HepG2 (cell line): ENCODE data around the gene SEMA3G. TPM values are rescaled to one million over a fixed set of nuclear protein-coding genes. Genes with fewer than 3 reads are reported as not detected.
A peak's percentile ranks its signal among the peaks of the same experiment; 100 is the strongest.

ENCODE experiments used
- ARID4A ChIP-seq: sonication (generic); formaldehyde crosslinking; IDR thresholded peaks from 2 replicates; pipeline ENCODE4 v1.5.0; 2020; ENCODE audit warnings: mild to moderate bottlenecking, missing genetic modification reagents, borderline replicate concordance
- DZIP1 ChIP-seq: sonication (generic); formaldehyde crosslinking; IDR thresholded peaks from 2 replicates; pipeline ENCODE4 v1.5.0; 2020; ENCODE audit warnings: mild to moderate bottlenecking, missing genetic modification reagents
- E2F2 ChIP-seq: sonication (generic); formaldehyde crosslinking; IDR thresholded peaks from 2 replicates; pipeline ENCODE4 v1.4.0; 2020; ENCODE audit warnings: missing genetic modification reagents, borderline replicate concordance
- HHEX ChIP-seq: IDR thresholded peaks from 2 replicates; pipeline ENCODE4 v1.6.1; 2016; ENCODE audit warnings: control low read depth
- MAFF ChIP-seq: IDR thresholded peaks from 2 replicates; pipeline ENCODE4 v1.6.1; 2011; ENCODE audit warnings: low read depth, low read length, improper control_type of control experiment
- MAFG ChIP-seq: sonication (generic); formaldehyde crosslinking; IDR thresholded peaks from 2 replicates; pipeline ENCODE4 v1.5.1; 2020; ENCODE audit warnings: mild to moderate bottlenecking, missing genetic modification reagents
- MEIS2 ChIP-seq: sonication (generic); formaldehyde crosslinking; IDR thresholded peaks from 2 replicates; pipeline ENCODE4 v1.9.0; 2021; ENCODE audit warnings: mild to moderate bottlenecking, missing genetic modification reagents
- SMC3 ChIP-seq: IDR thresholded peaks from 2 replicates; pipeline ENCODE4 v1.6.1; 2011; ENCODE audit warnings: low read length, improper control_type of control experiment
- THAP9 ChIP-seq: sonication (generic); formaldehyde crosslinking; IDR thresholded peaks from 2 replicates; pipeline ENCODE4; 2020; ENCODE audit warnings: missing genetic modification reagents, mild to moderate bottlenecking, borderline replicate concordance
- ZFP1 ChIP-seq: IDR thresholded peaks from 2 replicates; pipeline ENCODE4 v1.6.1; 2016
- ZNF292 ChIP-seq: sonication (generic); formaldehyde crosslinking; IDR thresholded peaks from 2 replicates; pipeline ENCODE4 v1.8.1; 2022; ENCODE audit warnings: mild to moderate bottlenecking, low read depth, missing genetic modification reagents, borderline replicate concordance
- ZNF44 ChIP-seq: sonication (generic); formaldehyde crosslinking; IDR thresholded peaks from 2 replicates; pipeline ENCODE4 v1.5.1; 2020; ENCODE audit warnings: mild to moderate bottlenecking, missing genetic modification reagents
- ZNF777 ChIP-seq: sonication (generic); formaldehyde crosslinking; IDR thresholded peaks from 2 replicates; pipeline ENCODE4 v1.4.0; 2020; ENCODE audit warnings: missing genetic modification reagents
- ZNF891 ChIP-seq: sonication (generic); formaldehyde crosslinking; IDR thresholded peaks from 2 replicates; pipeline ENCODE4 v1.5.0; 2020; ENCODE audit warnings: mild to moderate bottlenecking, missing genetic modification reagents
- ZSCAN25 ChIP-seq: sonication (generic); formaldehyde crosslinking; IDR thresholded peaks from 2 replicates; pipeline ENCODE4 v1.8.0; 2022; ENCODE audit warnings: mild to moderate bottlenecking, missing genetic modification reagents
- polyA plus RNA-seq, 8 experiments: library from polyadenylated mRNA; depleted of rRNA in 3 of 8; stranded (reverse) in 7 of 8; unstranded in 1 of 8; fragments of >200 nt; fragmentation: Illumina TruSeq in 4 of 8; extraction: Trizol in 4 of 8; gene quantifications; 2 replicates each; pipeline versions ENCODE4 v1.2.1 to v1.2.3, GENCODE V29; 2011 to 2016; ENCODE audit warnings: low read depth in 4 of 8, missing spikeins in 1 of 8, mixed read lengths in 1 of 8; ENCODE audit not compliant: insufficient read depth in 1 of 8
- total RNA-seq, 5 experiments: library from RNA; depleted of rRNA; stranded (reverse); fragments of >200 nt; fragmentation: Illumina TruSeq; extraction: Trizol; gene quantifications; 2 replicates each; pipeline ENCODE4 v1.2.3, GENCODE V29; 2016; ENCODE audit warnings: low read depth in 1 of 5
- TF ChIP-seq, protein P1 (sequence below): sonication (generic); formaldehyde crosslinking; IDR thresholded peaks from 2 replicates; pipeline ENCODE4 v1.8.0; 2022; ENCODE audit warnings: missing genetic modification reagents, mild to moderate bottlenecking, inconsistent platforms, borderline replicate concordance

SEMA3G gene
- total and polyA plus RNA-seq, 2 of the 13 experiments (the other 11 are each of a cell fraction or from before 2014, with no cell fraction given) = 6.1 to 8.3 TPM

- TF ChIP-seq ARID4A (peak; percentile 67; the same call in 1 of the 2 replicates), ZSCAN25 (CRISPR knock-in tag) (no peak), DZIP1 (no peak), MAFF (no peak), MAFG (no peak), ZNF292 (CRISPR knock-in tag) (no peak), HHEX (no peak), SMC3 (no peak), ZNF777 (CRISPR knock-in tag) (no peak), ZFP1 (CRISPR knock-in tag) (no peak), ZNF891 (CRISPR knock-in tag) (no peak), ZNF44 (CRISPR knock-in tag) (no peak), THAP9 (CRISPR knock-in tag) (peak; percentile 20; the same call in 1 of the 2 replicates), E2F2 (CRISPR knock-in tag) (no peak), MEIS2 (CRISPR knock-in tag) (peak; percentile 64; the same call in 1 of the 2 replicates)
- TF ChIP-seq, protein P1, sequence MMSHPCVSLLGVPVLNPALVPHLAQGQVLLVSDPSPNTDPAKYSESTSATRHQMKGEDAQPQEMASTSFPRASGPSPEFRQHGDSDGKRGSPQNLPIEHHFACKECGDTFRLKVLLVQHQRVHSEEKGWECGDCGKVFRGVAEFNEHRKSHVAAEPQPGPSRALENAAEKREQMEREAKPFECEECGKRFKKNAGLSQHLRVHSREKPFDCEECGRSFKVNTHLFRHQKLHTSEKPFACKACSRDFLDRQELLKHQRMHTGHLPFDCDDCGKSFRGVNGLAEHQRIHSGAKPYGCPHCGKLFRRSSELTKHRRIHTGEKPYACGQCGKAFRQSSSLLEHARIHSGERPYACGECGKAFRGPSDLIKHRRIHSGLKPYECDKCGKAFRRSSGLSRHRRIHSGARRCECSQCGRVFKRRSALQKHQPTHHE (CRISPR knock-in tag) = no peak
Measured at GRCh38 chr3:52451237-52452083, 6.6 kb upstream of the SEMA3G start (continued).
